GM19328 (cell line): ENCODE data around the gene SLC22A7.

Experiments
- ATAC-seq: cut with Tn5 transposase; IDR thresholded peaks from one replicate; pipeline ENCODE4 v1.9.1; 2021; ENCODE audit warnings: mild to moderate bottlenecking, moderate library complexity; ENCODE audit not compliant: unreplicated experiment

Gene SLC22A7

DNA sequence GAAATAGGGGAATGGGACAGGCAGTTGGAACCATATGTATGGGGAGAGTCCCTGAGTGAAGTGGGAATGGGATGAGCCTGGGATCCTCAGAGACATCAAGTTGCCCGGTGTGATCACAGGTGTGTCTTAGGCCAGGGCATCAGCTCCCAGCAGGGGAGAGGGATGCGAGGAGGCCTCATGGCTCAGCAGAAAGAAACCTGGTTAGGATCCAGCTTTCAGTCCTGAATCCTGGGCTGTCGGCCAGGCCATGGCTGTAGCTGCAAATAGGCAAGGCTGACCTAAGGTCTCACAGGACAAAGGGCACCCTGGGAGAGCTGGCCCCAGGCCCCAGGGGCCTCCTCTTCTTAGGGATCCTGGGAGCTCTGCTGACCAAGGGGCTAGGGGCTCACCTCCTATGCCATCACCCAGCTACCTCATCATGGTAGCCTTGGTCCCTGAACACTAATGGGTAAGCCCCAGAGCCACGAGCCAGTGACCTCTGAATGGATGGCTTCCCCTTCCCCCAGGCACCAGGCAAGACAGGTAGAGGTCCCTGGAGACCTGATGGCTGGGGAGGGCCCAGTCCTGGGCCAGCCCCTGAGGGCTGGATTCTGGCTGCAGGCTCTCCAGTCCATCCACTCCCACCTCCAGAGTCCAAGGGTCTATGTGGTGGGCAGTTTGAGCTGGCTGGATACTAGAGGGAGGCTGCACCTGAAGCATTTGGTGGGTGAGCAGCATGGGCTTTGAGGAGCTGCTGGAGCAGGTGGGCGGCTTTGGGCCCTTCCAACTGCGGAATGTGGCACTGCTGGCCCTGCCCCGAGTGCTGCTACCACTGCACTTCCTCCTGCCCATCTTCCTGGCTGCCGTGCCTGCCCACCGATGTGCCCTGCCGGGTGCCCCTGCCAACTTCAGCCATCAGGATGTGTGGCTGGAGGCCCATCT lies at the start of gene SLC22A7:
Gene SLC22A7 (plus strand): TSS at position 617 of the 921 bp plus-strand sequence. CDS start 99 bp downstream, at position 716.
- no peak for ATAC-seq

- no peak for ATAC-seq
These were observed 49.3 kb upstream of the SLC22A7 start for GRCh38 chr6:43248791-43249190.

- ATAC-seq, result no peak
These were observed 47.1 kb upstream of the SLC22A7 start for GRCh38 chr6:43250992-43251373.

DNA sequence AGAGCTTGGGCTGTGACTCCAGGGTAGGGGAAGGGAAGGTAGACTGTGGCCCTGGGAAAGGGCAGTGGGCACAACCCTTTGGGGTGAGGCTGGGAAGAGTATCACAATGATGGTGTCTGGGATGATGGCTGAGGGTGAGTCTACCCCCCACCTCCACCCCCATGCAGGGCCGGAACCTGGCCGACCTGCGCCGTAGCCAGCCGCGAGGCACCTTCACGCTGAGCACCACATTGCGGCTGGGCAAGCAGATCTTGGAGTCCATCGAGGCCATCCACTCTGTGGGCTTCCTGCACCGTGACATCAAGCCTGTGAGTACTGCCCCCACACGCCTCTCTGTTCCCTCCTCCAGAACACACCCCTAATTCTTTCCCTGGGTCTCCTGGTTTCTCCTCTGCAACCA lies 44.7 kb upstream of the SLC22A7 start:
- ATAC-seq, result no peak

GRCh38 chr6:43254138-43254817 lies 43.8 kb upstream of the SLC22A7 start:
- no peak for ATAC-seq

DNA sequence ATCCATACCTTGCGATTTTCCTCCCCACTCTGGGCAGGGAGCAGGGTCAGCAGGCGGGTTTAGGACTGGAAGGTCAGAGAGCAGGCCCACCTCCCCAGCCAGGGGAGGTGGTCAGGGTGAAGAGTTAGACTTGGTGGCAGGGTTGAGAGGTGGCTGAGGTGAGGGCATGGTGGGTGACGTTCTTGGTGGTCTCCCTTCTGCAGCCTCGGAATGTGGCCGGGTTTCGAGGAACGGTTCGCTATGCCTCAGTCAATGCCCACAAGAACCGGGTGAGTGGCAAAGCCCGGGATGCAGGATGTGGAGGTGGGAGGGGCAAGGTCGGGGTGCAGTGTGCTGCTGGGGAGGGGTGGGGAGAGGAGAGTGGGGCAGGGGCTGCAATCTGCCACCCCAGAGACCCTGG lies 43.2 kb upstream of the SLC22A7 start:
- no peak for ATAC-seq

- no peak for ATAC-seq
These were observed 42.5 kb upstream of the SLC22A7 start for GRCh38 chr6:43255408-43256054.

- no peak for ATAC-seq
These were observed 41.2 kb upstream of the SLC22A7 start for GRCh38 chr6:43256670-43257366.

DNA sequence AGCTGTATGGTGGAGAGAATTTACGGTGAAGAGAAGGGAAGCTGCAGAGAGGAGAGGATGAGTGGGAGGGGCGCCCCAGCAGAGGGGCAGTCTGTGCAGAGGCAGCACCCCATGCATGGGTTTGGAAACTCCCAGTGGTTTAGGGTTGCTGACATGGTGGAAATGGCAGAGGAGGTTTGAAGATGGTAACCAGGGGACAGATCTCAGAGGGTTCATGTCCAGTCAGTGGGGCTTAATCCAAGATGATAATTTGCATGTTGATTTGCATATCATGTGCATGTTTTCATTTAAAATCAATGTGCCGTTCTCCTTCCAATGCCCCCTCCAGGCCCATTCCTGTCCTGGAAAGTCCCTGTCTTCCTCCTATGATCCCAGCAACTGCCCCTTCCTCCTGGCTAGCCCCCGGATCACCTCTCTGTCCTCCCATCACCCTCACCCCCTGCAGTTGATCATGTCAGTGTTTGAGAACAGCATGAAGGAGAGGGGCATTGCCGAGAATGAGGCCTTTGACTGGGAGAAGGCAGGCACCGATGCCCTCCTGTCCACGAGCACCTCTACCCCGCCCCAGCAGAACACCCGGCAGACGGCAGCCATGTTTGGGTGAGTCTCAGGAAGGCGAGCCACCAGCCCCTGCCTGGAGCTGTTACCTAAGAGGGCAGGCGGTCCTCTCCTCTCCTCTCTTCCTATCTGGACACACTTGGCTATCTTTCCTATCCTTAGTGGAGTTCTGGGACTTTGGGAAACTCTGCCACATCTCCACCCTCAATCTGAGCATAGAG lies 40.5 kb upstream of the SLC22A7 start:
- ATAC-seq, result no peak

DNA sequence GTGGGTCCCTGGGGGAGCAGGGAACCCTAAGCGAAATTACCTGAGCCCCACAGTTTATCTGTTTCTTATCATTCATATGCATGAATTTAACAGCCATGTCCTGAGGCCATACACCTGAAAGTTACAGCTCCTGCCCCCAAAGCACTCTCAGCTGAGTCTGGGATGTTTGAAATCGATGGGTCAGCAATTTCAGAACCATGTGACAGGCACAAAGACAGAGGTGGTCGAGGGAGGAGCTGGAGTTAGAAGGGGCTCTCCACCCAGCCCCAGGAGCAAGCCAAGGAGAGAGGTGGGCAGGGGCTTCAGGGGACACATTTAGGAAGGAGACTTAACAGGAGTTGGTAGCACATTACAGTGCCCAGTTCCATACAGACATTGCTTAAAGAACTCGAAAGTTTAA lies 39.9 kb upstream of the SLC22A7 start:
- ATAC-seq, result no peak

- ATAC-seq, result no peak
These were observed 39.0 kb upstream of the SLC22A7 start for GRCh38 chr6:43258807-43259686.

DNA sequence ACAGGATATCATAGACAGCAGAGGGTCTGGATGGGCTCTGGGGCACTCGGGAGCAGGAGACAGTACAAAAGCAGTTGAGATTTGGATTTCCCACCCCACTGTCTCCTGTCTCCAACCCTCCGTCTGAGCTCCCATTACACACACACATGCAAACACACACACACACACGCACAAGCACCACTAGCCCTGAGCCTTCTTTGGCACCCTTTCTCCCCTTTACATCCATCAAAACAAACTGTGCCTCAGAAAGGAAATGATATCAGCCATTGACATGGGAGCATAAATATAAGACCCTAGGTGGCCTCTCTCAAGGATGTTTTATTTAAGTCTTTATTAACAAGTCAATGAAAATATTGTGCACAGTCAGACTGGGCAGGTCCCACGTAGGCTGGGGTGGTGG lies 37.3 kb upstream of the SLC22A7 start:
- ATAC-seq, result no peak

DNA sequence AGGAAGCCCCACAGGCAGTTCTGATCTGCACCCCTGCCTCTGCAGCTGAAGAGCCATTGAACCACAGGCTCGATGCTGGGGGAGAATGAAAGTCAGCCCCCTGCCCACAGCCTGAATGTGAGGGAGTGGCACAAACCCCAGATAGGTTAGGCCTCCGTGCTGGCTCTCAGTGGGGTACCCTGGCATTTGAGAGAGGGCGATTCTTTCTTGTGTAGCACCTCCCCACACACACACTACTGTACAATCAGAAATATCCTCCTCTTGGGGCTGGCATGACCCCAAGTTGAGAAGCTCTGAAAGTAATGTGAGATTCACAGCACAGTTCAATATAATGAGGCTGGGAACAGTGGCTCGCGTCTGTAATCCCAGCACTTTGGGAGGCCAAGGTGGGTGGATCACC lies 36.9 kb upstream of the SLC22A7 start:
- no peak for ATAC-seq

DNA sequence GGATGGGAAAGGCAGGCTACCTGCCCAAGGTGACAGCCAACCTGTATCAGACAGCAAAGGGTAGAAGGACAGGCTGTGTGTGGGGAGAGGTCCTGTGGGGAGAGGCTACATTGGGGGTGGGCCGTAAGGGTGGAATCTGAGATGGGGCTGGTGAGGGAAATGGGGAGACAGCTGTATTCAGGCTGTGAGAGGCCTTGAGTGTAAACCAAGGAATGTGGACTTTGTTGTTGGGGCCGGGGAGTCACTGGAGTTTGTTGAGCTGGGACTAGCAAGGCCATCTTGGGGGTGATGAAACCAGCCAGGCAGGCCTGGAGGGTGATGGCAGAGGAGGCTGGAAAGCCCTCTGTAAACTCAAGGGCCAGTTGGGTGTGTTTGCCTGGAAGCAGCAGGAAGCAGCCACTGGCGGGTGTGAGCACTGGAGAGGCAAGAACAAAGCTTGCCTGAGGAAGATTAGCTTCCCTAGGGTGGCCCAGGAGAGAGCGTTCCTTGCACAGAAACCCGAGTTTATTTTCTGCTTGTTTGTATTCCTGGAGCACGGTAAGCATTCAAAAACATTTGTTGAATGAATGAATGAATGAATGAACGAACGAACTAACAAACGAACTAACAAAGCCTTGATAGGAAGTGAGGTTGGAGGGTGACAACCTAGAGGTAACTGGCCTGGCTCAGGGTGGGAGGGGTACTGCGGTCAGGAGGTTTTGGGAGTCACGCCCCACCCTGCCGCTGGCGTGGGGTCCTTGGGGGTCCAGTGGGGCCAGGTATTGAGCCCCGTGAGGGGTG lies 35.9 kb upstream of the SLC22A7 start:
- ATAC-seq, result no peak

DNA sequence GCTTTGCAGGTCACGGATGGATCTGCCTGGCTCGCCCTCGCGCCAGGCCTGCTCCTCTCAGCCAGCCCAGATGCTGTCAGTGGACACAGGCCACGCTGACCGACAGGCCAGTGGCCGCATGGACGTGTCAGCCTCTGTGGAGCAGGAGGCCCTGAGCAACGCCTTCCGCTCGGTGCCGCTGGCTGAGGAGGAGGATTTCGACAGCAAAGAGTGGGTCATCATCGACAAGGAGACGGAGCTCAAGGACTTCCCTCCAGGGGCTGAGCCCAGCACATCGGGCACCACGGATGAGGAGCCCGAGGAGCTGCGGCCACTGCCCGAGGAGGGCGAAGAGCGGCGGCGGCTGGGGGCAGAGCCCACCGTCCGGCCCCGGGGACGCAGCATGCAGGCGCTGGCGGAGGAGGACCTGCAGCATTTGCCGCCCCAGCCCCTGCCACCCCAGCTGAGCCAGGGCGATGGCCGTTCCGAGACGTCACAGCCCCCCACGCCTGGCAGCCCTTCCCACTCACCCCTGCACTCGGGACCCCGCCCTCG lies 35.2 kb upstream of the SLC22A7 start:
- ATAC-seq, result no peak

DNA sequence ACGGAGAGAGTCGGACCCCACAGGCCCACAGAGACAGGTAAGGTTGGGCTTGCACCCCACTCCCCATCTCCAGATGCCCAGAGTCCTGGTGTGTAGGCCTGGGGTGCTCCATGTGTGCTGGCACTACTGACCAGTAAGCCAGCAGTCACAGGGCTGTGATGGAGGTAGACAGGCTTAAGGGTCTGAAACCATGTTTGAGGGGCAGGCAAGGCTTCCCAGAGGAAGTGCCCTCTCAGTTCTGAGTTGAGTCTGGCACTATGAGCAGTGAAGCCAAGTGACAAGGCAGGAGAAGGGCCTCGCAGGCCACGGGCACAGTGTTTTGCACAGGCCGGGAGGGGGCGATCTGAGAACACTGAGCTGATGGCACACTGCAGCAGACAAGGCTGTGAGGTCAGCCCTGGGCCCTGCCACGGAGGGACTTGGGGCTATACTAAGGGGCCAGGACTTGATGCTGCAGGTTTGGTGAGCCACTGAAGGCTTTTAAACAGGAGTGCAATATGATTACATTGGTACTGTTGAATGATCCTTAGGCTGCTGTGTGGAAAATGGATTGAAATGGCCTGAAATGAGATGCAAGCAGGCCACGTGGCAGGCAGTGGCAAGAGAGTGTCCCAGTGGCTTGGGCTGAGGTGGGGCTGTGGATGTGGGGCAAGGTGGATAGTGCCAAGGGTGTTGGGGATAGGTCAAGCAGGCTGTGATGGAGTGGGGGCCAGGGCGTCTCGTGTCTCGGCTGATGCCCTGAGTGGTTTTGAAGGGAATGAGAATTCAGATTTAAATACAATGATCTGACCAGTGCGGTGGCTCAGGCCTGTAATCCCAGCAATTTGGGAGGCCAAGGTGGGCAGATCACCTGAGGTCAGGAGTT lies 34.5 kb upstream of the SLC22A7 start:
- peak; percentile 57 for ATAC-seq

DNA sequence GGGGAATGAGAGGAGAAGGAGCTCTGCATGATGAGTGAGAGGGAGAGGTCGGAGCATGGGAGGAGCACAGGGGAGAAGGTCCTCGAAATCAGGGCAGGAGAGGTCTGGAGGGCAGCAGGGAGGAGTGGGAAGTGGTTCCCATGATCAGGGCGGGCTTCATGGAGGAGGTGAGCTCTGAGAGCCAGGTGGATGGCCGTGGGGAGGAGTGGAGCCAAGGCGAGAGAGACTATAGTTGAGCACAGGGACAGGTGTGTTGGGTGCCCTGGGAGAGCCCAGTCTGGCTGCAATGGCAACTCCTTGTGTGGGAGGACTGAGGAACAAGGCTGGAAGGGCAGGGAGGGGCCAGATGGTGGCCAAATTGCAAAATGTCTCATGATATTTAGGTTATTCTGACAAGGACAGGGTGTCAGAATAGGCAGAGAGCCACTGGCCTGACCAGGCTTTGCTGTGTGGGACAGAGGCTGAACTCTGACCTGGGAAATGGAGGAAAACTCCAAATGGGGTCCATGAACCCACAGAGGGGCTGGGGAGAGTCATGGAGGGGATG lies 33.4 kb upstream of the SLC22A7 start:
- ATAC-seq, result no peak
